ENCODE data around the gene CELF1.

GRCh38 chr11:47591764-47592163 lies 38.8 kb upstream of the CELF1 start:
- TF ChIP-seq CTCF (conservative IDR thresholded peaks at IDR 0.05; ENCODE audit: low read depth, low read length) (no peak), CEBPB (IDR thresholded peaks at IDR 0.05; ENCODE audit: low read depth, low read length) (no peak), POLR2A (IDR thresholded peaks at IDR 0.05; ENCODE audit: low read depth, low read length) (no peak), RAD21 (IDR thresholded peaks at IDR 0.05; ENCODE audit: low read length) (no peak), MXI1 (IDR thresholded peaks at IDR 0.05; ENCODE audit: borderline replicate concordance, low read depth, low read length) (no peak), RFX5 (IDR thresholded peaks at IDR 0.05; ENCODE audit: low read depth, low read length) (no peak), MAZ (IDR thresholded peaks at IDR 0.05; ENCODE audit: borderline replicate concordance, low read depth, low read length) (no peak), USF2 (IDR thresholded peaks at IDR 0.05; ENCODE audit: low read depth, low read length) (no peak), BHLHE40 (IDR thresholded peaks at IDR 0.05; ENCODE audit: low read depth, low read length) (no peak)

All from IMR-90 (cell line).